Uterus (tissue), 2 donors: ENCODE measurements around the gene CCSER2.

Experiments
- POLR2A ChIP-seq, 2 donors: fragments of 450-650 bp; IDR thresholded peaks; one replicate each; pipeline ENCODE4 v1.6.1; 2016; ENCODE audit warnings: antibody characterized with exemption in 2 of 2, mild to moderate bottlenecking in 1 of 2, moderate library complexity in 1 of 2
- TF ChIP-seq, protein P1 (sequence below), 4 experiments: fragments of 200-600 bp in 2 of 4; fragments of 450-650 bp in 2 of 4; sonication (generic) in 2 of 4; IDR thresholded peaks; one replicate each; pipeline ENCODE4 v1.5.1; 2016 to 2019; ENCODE audit warnings: antibody characterized with exemption in 4 of 4, mild to moderate bottlenecking in 2 of 4, moderate library complexity in 1 of 4

DNA sequence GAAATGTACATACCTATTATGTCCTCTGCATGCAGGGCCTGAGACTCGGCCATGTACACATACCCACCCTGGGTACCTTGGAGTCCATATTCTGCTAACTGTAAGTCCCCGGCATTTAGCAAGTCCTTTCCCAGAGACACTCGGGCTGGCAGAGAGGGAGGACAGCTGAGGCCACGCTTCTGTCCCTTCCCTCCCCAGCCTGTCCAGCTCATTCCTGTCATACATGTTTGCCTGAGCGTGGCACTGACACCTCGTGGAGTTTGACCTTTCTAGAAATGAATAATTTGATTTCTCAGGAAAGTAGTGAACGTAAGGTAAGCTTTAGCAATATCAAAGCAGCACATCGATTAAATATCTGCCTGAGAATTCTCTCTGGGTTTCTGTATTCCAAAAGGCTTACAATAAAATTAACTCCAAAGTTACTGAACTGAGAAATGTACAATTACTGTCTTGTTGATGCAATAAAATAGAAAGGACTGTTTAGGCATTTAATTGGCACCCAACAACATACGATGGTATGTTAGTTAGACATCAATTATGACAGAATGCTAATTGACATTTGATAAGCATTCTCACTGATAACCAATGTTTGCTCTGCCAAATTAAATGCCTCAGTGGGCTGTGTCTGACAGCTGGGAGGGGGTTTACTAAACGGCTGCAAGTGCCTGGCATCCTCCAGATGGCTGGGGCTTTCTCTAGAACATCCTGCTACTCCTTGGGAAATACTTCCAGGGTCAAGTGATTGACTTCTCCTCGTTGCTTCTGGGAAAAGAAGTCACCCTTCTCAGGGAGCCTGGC, 221.2 kb downstream of the CCSER2 start:
- TF ChIP-seq, protein P1, sequence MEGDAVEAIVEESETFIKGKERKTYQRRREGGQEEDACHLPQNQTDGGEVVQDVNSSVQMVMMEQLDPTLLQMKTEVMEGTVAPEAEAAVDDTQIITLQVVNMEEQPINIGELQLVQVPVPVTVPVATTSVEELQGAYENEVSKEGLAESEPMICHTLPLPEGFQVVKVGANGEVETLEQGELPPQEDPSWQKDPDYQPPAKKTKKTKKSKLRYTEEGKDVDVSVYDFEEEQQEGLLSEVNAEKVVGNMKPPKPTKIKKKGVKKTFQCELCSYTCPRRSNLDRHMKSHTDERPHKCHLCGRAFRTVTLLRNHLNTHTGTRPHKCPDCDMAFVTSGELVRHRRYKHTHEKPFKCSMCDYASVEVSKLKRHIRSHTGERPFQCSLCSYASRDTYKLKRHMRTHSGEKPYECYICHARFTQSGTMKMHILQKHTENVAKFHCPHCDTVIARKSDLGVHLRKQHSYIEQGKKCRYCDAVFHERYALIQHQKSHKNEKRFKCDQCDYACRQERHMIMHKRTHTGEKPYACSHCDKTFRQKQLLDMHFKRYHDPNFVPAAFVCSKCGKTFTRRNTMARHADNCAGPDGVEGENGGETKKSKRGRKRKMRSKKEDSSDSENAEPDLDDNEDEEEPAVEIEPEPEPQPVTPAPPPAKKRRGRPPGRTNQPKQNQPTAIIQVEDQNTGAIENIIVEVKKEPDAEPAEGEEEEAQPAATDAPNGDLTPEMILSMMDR (IDR thresholded peaks at IDR 0.05), result no peak
- no peak for TF ChIP-seq POLR2A (IDR thresholded peaks at IDR 0.05)
